ENCODE data around the gene GPHB5. TPM values are rescaled to one million over a fixed set of nuclear protein-coding genes. Genes with fewer than 3 reads are reported as not detected.

GPHB5 gene
- polyA plus RNA-seq, 4 donors, result not detected

- no peak for DNase-seq (ENCODE audit: low read depth in 4 of 4, low spot score in 2 of 4)
Observed at GRCh38 chr14:63267171-63267570, 51.6 kb downstream of the GPHB5 start.

- no peak for DNase-seq (ENCODE audit: low read depth in 4 of 4, low spot score in 2 of 4)
Observed at GRCh38 chr14:63266106-63266505, 52.6 kb downstream of the GPHB5 start.

Other genes starting within 250 kb of the GPHB5 start
- 10 to 100 TPM; 18.3 to 24.8 (median 20.9) TPM for gene RHOJ, start 114.5 kb downstream of the GPHB5 start, polyA plus RNA-seq (ENCODE audit: insufficient read length in 4 of 4)
- gene PPP2R5E, start 224.4 kb upstream of the GPHB5 start, polyA plus RNA-seq (ENCODE audit: insufficient read length in 4 of 4), result 10 to 100 TPM; 36.4 to 39.1 (median 38.6) TPM